LHCN-M2 (cell line): Measurements from ENCODE around the gene TENM4. TPM values are rescaled to one million over a fixed set of nuclear protein-coding genes. Genes with fewer than 3 reads are reported as not detected.

Experiments
- DNase-seq: peaks from one replicate; pipeline ENCODE4 v3.0.0-alpha.2; 2012; ENCODE audit warnings: low read depth
- total RNA-seq: library from RNA; depleted of rRNA; stranded (reverse); fragments of >200 nt; gene quantifications from 2 replicates; pipeline ENCODE4 v1.2.3, GENCODE V29; 2014

TENM4 gene
- total RNA-seq, 1 experiment from 2014 or later: 0.06 TPM

- DNase-seq: no peak
These were observed 8.2 kb upstream of the TENM4 start for GRCh38 chr11:79449040-79449439.

GRCh38 chr11:79447038-79447786, 6.4 kb upstream of the TENM4 start:
- DNase-seq: no peak

DNA sequence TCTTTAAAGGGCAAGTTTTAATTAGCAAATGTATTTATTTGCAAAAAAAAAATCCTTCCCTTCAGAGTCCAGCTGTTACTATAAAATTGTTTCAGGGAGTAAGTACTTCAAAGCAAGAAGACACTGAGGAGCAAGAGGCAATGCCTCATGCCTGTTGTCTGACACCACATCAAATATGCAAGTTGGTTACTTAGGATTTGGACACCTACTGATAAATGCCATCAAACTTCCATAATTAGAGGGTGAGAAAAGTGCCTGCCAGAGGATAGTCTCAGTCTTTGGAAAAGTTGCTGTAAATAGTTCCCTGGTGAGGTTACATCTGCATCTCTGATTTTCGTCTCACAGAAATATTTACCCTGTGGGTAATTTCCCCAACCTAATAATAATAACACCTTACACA, 4.1 kb upstream of the TENM4 start:
- DNase-seq: no peak

DNA sequence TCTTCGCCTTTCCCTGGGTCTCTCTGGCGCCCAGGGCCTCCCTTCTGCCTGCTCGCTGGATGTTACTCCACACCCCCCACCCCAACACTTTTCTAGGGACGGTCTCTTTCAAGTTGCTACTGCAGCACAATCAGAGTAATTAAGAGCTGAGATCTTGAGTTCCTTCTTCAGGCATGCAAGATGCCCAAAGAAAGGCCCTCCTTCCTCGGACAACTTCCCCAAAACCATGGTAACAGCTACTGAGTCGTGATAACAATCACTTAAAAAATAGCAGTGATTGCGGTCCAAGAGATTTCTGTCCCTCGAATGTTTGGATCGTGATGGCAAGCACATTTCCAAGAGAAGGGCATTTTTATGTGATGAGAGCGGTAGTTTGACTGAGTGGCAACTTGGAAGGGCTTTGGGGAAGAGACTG, 638 bp upstream of the TENM4 start:
- DNase-seq: no peak

- no peak for DNase-seq
These were observed 802 bp downstream of the TENM4 start for GRCh38 chr11:79439886-79440570.

GRCh38 chr11:79439410-79439885, 1.4 kb downstream of the TENM4 start:
- no peak for DNase-seq

GRCh38 chr11:79438631-79439409, 2.0 kb downstream of the TENM4 start:
- no peak for DNase-seq

- no peak for DNase-seq
These were observed 2.7 kb downstream of the TENM4 start for GRCh38 chr11:79437981-79438630.

GRCh38 chr11:79437278-79437980, 3.4 kb downstream of the TENM4 start:
- no peak for DNase-seq

GRCh38 chr11:79436919-79437277, 3.9 kb downstream of the TENM4 start:
- no peak for DNase-seq

GRCh38 chr11:79434283-79434682, 6.5 kb downstream of the TENM4 start:
- no peak for DNase-seq

GRCh38 chr11:79432138-79432537, 8.7 kb downstream of the TENM4 start:
- DNase-seq: no peak

- peak; percentile 40 for DNase-seq
These were observed 9.3 kb downstream of the TENM4 start for GRCh38 chr11:79431535-79431934.

- no peak for DNase-seq
These were observed 10.6 kb downstream of the TENM4 start for GRCh38 chr11:79430280-79430679.

DNA sequence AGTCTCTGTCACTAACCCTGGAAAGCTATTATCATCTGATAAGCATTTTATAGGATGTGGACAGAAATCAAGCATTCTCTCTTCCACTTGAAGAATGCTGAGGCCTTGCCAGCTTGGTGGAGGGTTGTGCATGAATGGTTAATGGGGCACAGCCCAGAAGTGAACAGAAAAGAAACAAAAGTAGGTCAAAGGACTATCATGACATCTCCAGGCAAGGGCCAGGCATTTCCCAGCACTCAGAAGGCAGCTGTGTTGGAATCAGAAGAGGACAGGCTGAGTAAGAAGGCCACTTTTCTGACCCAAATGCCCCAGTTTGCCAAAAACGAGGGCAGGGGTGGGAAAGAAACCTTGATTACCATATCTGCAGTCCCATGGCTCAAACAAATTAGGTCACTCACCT, 12.4 kb downstream of the TENM4 start:
- no peak for DNase-seq

GRCh38 chr11:79427611-79428327, 13.1 kb downstream of the TENM4 start:
- no peak for DNase-seq

GRCh38 chr11:79427126-79427525, 13.7 kb downstream of the TENM4 start:
- no peak for DNase-seq

- no peak for DNase-seq
These were observed 15.4 kb downstream of the TENM4 start for GRCh38 chr11:79425463-79425862.

DNA sequence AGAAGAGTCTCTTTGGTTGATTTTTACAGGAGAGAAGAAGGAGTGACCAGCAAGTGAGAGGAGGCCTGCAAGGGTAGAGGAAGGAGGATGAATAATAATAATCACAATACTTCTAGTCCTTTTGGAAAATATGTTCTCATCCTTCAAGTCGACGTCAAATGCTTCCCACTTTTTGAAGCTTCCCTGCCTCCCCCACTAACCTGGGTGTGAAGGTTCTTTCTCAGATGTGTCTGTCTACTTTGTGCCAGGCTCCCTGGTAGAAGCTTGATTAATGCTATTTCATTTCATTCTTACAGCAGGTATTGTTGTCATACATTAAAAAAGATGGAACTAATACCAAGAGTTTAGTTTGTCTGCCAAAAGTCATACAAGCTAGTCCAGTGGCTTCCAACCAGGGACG, 17.1 kb downstream of the TENM4 start:
- no peak for DNase-seq

DNA sequence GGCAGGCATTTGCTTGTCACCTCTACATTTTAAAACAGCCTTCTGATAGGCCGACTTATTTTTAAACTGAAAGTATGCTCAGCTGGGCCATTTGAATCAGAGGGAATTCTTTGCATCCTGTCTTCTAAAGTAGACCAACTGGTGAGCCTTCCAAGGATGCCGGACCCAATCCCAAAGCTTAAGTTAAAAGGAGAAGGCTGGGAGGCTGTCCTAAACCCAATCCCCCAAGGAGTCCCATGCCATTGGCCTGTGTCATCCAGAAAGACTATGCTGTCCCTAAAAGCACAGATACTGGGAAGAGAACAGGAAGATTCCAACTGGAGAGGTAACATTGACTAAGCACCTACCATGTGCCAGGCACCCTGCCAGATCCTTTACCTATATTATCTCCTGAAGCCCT, 18.0 kb downstream of the TENM4 start:
- no peak for DNase-seq

GRCh38 chr11:79421820-79422219, 19.0 kb downstream of the TENM4 start:
- DNase-seq: no peak
